Measurements from ENCODE around the gene MAN1A1.

DNA sequence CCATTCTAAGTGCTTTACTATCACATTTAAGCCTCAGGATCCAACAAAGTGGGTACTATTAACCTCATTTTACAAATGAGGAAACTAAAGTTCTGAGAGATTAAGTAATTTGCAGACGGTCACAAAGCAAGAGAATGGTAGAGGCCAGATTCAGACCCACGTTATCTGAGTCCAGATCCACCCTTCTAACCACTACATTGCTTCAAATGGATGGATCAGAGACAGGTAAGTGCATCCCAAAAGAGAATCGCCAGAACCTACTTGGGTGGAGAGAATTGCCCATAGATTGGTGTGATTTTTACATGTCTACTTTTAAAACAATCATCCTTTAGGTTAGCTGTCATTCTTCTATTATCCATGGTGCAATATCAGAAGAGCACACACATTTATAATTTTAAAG is 7.1 kb downstream of the MAN1A1 start:
- no peak for TF ChIP-seq POLR2A (IDR thresholded peaks at IDR 0.05)
- TF ChIP-seq, protein P1, sequence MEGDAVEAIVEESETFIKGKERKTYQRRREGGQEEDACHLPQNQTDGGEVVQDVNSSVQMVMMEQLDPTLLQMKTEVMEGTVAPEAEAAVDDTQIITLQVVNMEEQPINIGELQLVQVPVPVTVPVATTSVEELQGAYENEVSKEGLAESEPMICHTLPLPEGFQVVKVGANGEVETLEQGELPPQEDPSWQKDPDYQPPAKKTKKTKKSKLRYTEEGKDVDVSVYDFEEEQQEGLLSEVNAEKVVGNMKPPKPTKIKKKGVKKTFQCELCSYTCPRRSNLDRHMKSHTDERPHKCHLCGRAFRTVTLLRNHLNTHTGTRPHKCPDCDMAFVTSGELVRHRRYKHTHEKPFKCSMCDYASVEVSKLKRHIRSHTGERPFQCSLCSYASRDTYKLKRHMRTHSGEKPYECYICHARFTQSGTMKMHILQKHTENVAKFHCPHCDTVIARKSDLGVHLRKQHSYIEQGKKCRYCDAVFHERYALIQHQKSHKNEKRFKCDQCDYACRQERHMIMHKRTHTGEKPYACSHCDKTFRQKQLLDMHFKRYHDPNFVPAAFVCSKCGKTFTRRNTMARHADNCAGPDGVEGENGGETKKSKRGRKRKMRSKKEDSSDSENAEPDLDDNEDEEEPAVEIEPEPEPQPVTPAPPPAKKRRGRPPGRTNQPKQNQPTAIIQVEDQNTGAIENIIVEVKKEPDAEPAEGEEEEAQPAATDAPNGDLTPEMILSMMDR (IDR thresholded peaks at IDR 0.05): no peak

Measured in esophagus squamous epithelium (tissue), 4 donors.